ENCODE results near the gene CCDC148.

CCDC148 gene

DNA sequence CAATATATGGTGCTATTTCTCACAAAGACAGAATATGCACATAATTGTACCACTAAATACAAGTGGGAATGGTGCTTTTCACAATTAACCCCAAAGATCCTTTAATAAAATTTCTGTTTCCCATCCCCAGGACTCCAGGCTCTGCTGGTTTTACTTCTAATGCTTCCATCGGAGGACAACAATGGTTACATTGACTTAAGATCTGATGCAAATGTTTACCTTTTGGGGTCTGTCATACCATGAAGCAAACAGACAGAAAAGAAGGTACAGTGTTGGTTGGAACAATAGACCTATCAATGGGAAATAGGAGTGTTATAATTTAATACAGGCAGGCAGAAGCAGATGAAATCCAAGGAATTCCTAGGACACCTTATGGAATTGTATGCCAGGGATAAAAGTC lies 249.2 kb downstream of the CCDC148 start:
- DNase-seq (ENCODE audit: low spot score): no peak

GRCh38 chr2:158205215-158205614 lies 251.3 kb downstream of the CCDC148 start:
- no peak for DNase-seq (ENCODE audit: low spot score)

DNA sequence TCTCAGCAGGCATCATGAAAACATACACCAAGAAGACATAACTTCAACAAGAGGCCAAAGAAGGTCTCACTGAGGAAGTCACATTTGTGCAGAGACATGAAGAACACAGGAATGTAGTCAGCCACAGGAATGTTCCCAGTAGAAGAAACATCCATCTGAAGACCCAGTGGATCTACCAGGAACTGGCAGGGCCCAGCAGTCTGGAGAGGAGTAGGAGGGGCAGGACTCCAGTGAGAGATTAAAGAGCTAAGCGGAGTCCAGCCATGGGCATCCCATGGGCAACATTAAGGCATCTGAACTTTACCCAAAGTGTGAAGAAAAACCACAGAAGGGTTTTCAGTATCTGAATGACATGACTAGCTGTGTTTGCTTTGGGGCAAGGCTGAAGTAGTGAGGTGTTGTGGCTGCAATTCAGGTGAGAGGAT lies 251.8 kb downstream of the CCDC148 start:
- DNase-seq (ENCODE audit: low spot score): no peak

- no peak for DNase-seq (ENCODE audit: low spot score)
Measured at GRCh38 chr2:158202161-158202815, 254.3 kb downstream of the CCDC148 start.

GRCh38 chr2:158199928-158200650 lies 256.5 kb downstream of the CCDC148 start:
- DNase-seq (ENCODE audit: low spot score): no peak

DNA sequence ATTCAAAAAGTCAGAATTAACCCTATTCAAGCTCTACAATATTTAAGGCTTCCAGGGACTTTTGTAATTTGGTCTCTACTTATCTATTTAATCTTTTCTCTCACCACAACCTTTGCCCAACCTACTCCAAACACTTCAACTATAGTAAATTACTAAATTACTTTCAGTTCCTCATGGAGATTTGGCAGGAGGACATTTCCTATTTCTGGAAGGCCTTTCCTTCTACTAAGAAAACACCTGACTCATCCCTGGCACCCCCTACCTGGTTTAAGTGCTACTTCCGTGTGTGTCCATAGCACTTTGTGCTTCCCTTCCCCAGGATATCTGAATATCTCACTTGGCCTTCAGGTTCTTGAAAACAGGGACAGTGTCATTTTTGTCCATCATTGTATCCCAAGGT lies 258.6 kb downstream of the CCDC148 start:
- no peak for DNase-seq (ENCODE audit: low spot score)

- no peak for DNase-seq (ENCODE audit: low spot score)
Measured at GRCh38 chr2:158194229-158194628, 262.3 kb downstream of the CCDC148 start.

GRCh38 chr2:158192515-158193443 lies 263.8 kb downstream of the CCDC148 start:
- DNase-seq (ENCODE audit: low spot score): no peak

DNA sequence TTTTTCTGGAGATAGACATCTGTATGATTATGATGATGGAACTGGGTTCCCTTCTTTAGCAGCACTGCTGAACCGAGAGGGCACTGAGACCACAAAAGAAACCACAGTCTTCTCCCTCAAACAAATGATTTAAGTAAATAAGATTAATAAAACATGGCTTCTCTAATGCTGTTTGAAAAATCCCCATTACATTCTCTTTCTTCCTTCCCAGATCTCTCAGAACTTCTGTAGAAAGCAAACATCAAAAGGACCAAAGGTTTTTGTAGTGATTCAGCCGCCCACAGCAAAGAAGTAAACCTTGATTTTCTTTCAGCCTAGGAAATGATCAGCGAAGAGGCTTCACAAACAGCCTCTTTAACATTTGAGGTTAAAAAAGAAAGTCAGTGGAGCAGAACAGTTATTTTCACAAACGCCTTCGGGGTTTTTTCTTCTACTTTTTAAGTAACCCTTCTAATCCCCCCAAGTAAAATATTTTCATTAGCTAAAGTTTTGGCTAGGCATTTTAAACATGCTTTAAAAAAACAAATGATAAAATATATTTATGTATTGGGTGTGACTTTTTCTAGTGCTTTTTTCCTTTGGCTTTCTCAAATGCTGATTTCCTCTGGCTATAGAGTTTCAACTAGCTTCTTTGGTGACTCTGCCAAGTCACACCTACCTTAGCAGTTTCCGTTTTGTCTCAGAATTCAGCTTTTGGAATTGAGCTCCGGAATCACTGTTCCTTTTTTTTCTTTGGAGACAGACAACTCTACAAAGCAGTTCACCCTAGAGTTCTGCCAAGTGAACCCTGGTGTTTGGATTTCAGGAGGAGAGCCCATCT lies 265.3 kb downstream of the CCDC148 start:
- DNase-seq (ENCODE audit: low spot score): no peak

DNA sequence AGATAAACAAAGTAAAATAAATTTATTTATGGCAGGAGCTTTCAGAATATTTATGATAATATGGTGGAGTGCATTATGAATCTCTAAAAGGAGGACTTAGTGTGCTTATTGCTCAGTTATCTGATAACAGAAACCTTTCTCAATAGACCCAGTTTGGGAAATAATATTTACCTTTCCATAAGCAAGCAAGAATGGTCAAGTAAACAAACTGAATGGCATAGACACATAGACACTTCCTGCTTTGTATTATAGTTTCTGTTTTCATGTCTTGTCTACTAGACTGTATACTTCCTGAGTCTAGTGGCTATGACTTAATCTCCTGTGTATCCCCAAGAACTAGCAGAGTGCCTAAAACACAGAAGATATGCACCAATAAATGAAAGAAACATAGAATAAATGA lies 267.0 kb downstream of the CCDC148 start:
- DNase-seq (ENCODE audit: low spot score): no peak

- no peak for DNase-seq (ENCODE audit: low spot score)
Measured at GRCh38 chr2:158187908-158188307, 268.6 kb downstream of the CCDC148 start.

GRCh38 chr2:158184556-158185343 lies 271.8 kb downstream of the CCDC148 start:
- no peak for DNase-seq (ENCODE audit: low spot score)

DNA sequence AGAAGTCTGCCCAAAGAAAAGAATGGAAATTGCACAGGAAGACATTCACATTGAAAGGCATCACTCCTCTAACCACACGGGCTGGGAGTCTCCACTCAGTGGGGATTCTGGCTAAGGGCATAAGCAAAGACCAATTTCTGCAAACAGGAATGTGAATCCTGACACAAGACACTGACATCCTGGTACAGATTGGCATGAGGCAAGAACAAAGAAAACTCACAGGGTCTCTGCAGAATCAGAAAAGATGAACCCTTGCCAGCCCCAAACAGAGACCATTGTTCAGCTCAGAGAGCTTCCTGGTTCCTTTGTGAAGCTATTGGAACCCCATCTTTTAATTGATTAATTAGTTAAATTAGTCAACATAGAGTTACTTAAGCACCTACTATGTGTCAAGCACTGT lies 272.6 kb downstream of the CCDC148 start:
- DNase-seq (ENCODE audit: low spot score): peak; percentile 68

GRCh38 chr2:158182676-158183295 lies 273.8 kb downstream of the CCDC148 start:
- DNase-seq (ENCODE audit: low spot score): no peak

- no peak for DNase-seq (ENCODE audit: low spot score)
Measured at GRCh38 chr2:158181171-158181570, 275.4 kb downstream of the CCDC148 start.

DNA sequence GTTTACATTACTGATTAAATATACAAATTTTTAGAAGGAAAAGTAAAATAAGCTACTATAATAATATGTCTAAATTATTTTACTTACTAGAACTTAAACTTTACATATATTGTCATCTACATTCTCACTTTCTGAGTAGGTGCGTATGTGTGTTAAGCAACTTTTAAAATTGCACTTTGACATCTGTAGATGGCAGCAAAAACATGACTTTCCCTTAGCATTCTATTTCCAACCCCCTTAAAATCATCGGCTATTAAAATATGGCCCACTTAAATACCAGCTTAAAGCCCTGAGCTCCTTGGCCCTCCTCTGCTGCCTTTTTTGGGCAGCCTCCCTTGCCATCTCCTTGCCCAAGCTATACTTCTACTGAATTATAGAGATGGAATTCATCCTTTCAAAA lies 276.9 kb downstream of the CCDC148 start:
- DNase-seq (ENCODE audit: low spot score): peak; percentile 39

DNA sequence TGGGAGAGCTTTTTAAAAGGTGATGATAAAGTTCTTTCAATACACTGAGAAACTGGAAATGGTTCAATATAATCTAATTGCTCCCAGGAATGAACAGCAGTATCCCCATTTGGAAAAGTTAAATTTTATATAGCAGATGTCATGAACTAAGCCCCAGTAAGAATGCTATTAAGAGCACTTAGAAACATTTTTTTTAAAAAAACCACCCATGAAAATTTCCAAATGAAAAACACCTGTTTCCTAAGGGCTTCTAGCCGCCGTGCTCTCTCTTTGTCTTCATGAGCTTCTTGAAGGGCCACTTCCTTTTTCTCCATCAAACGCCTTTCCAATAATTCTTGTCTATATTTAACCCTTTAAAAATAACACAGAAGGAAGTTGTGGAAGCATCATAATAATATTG lies 277.9 kb downstream of the CCDC148 start:
- no peak for DNase-seq (ENCODE audit: low spot score)

DNA sequence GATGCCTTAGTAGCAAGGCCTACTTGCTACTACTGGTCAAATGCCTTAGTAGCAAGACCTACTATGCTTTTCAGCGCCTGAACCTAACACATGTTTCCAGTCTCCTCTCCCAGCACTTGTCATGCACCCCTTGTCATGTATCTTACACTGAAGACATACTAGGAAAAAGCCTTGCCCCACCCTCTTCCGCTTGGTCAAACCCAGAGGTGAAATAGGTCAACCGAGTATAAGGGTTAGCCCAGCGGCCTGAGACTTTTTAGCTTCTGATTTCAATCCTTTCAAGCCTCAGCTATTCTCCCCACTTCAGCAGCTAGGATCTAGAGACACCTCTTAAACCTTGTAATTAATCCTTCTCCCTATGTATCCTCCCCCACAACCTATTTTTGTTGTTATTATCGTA lies 281.6 kb downstream of the CCDC148 start:
- DNase-seq (ENCODE audit: low spot score): no peak

- DNase-seq (ENCODE audit: low spot score): no peak
Measured at GRCh38 chr2:158174495-158174894, 282.1 kb downstream of the CCDC148 start.

DNA sequence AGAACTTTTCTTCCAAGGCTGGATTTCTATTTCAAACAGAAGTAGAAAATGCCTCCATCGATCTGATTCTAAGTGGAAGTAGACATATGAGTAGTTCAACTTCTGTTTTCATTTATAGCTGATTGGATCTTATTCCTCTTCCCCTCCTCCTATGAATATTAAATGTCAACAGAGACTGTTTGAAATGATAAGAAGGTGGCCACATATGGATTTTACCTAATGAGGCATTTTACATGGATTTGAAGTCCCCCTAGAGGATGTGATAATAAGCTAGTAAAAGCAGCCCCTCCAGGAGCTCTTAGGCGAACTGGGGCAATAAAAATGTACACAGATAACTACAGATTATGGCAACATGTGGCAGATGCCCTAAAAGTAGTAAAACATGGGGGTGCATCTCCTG lies 283.8 kb downstream of the CCDC148 start:
- DNase-seq (ENCODE audit: low spot score): no peak

DNA sequence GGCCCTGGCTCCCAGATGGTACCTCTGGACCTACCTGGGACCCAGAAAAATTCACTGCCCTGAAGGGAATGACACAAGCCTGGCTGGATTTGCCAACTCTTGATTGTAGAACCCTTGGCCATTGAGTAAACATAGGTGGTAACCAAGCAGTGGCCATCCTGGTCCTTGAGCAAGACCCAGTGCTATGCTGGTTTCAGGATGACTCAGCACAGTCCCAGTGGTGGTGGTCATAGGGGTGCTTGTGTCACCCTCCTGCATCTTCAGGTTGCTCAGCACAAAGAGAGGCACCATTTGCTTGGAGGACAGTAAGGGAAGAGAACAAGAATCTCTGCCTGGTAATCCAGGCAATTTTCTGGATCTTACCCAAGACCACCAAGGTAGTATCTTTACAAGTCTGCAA lies 302.0 kb downstream of the CCDC148 start:
- no peak for DNase-seq (ENCODE audit: low spot score)
